Ovary (tissue), 3 donors: Measurements from ENCODE around the gene TSC22D3.

Source experiments
- CTCF ChIP-seq, 3 donors: fragments of 450-650 bp in 2 of 3; fragments of 200-600 bp in 1 of 3; IDR thresholded peaks; one replicate each; pipeline versions ENCODE4 v1.5.1 to v1.8.0; 2016 to 2022; ENCODE audit warnings: antibody characterized with exemption in 3 of 3, mild to moderate bottlenecking in 1 of 3
- EP300 ChIP-seq: sonication (generic); formaldehyde crosslinking; IDR thresholded peaks from one replicate; pipeline ENCODE4 v1.6.1; 2017; ENCODE audit warnings: antibody characterized with exemption
- donor health status: DM: no; HTN: no; CAD: no.

- TF ChIP-seq CTCF (IDR thresholded peaks at IDR 0.05): no peak
- no peak for TF ChIP-seq EP300
Measured at GRCh38 chrX:107699616-107700015, 76.0 kb downstream of the TSC22D3 start.
